Spleen (tissue), 11 donors: Measurements from ENCODE around the gene ATXN7L2. TPM values are rescaled to one million over a fixed set of nuclear protein-coding genes. Genes with fewer than 3 reads are reported as not detected.

Source experiments
- DNase-seq: peaks from one replicate; pipeline ENCODE4 v3.0.0-alpha.2; 2020
- H3K27ac ChIP-seq, 8 donors: fragments of 200-600 bp; sonication (generic) in 7 of 8; 1 replicate in 4 of 8; 2 replicates in 4 of 8; pipeline versions ENCODE4 v1.5.0 to v1.8.0; 2016 to 2021; ENCODE audit warnings: inconsistent platforms in 4 of 8, mild to moderate bottlenecking in 4 of 8, moderate library complexity in 1 of 8
- H3K27me3 ChIP-seq, 7 donors: fragments of 200-600 bp; sonication (generic) in 6 of 7; replicated peaks in 1 of 7; 1 replicate in 4 of 7; 2 replicates in 3 of 7; pipeline versions ENCODE4 v1.5.0 to v1.8.0; 2016 to 2021; ENCODE audit warnings: inconsistent platforms in 3 of 7, mild to moderate bottlenecking in 1 of 7
- H3K36me3 ChIP-seq, 6 donors: fragments of 200-600 bp; sonication (generic) in 5 of 6; 1 replicate in 4 of 6; 2 replicates in 2 of 6; pipeline versions ENCODE4 v1.5.0 to v1.8.0; 2016 to 2021; ENCODE audit warnings: inconsistent platforms in 2 of 6
- H3K4me1 ChIP-seq, 6 donors: fragments of 200-600 bp; sonication (generic) in 5 of 6; 1 replicate in 3 of 6; 2 replicates in 3 of 6; pipeline versions ENCODE4 v1.5.0 to v1.8.0; 2016 to 2021; ENCODE audit warnings: inconsistent platforms in 3 of 6
- H3K4me3 ChIP-seq, 8 donors: fragments of 200-600 bp; sonication (generic) in 7 of 8; 1 replicate in 4 of 8; 2 replicates in 4 of 8; pipeline versions ENCODE4 v1.5.0 to v1.8.0; 2016 to 2021; ENCODE audit warnings: inconsistent platforms in 4 of 8, mild to moderate bottlenecking in 4 of 8, moderate library complexity in 2 of 8
- H3K9me3 ChIP-seq, 8 donors: fragments of 200-600 bp; sonication (generic) in 7 of 8; 1 replicate in 4 of 8; 2 replicates in 4 of 8; pipeline versions ENCODE4 v1.5.0 to v1.8.0; 2016 to 2021; ENCODE audit warnings: inconsistent platforms in 4 of 8
- POLR2A ChIP-seq, 3 donors: fragments of 450-650 bp; IDR thresholded peaks; one replicate each; pipeline ENCODE4 v1.5.1; 2017; ENCODE audit warnings: antibody characterized with exemption in 3 of 3, mild to moderate bottlenecking in 1 of 3
- POLR2AphosphoS5 ChIP-seq, 3 donors: sonication (generic); formaldehyde crosslinking; IDR thresholded peaks; one replicate each; pipeline ENCODE4 v1.5.1; 2017; ENCODE audit warnings: antibody characterized with exemption in 3 of 3
- WGBS, 5 donors: extraction: QIAGEN DNeasy Blood & Tissue Kit in 3 of 5; methylation state at CpG; one replicate each; pipeline versions ENCODE4 v1.1.5 to v1.1.7; 2013 to 2018; 5-methylcytosine and 5-hydroxymethylcytosine counted together
- intact Hi-C: fragments of 100-400 bp; cut with DNase I; formaldehyde crosslinking; loops from one replicate; pipeline ENCODE4 v1.15.0; 2023; ENCODE audit warnings: low total_unique reads
- polyA plus RNA-seq, 3 donors: library from polyadenylated mRNA; stranded (reverse); fragments of 200-250 nt; gene quantifications; one replicate each; pipeline ENCODE4 v1.2.1, GENCODE V29; 2013
- total RNA-seq, 7 donors: library from RNA; depleted of rRNA in 3 of 7; stranded (reverse); fragments of >200 nt in 3 of 7; fragmentation: NEBNext Ultra II Directional in 4 of 7; extraction: Animal tissue kit (Norgen Biotek cat#: 25700) in 4 of 7; gene quantifications; one replicate each; pipeline versions ENCODE4 v1.1.0 to v1.2.1, GENCODE V29; 2016 to 2021
- TF ChIP-seq, protein P1 (sequence below), 11 experiments: fragments of 200-600 bp in 7 of 11; fragments of 450-650 bp in 4 of 11; sonication (generic) in 4 of 11; IDR thresholded peaks in 8 of 11; conservative IDR thresholded peaks in 3 of 11; 1 replicate in 7 of 11; 2 replicates in 4 of 11; pipeline versions ENCODE4 v1.4.0 to v1.8.0; 2016 to 2021; ENCODE audit warnings: antibody characterized with exemption in 11 of 11, inconsistent platforms in 4 of 11, mild to moderate bottlenecking in 1 of 11
- donor health status: healthy with polysubstance abuse.
- donor health status: DM: no; HTN: no; CAD: no; lungs with moderate emphysema.
- donor health status: DM: no; HTN: no; CAD: no.
- donor health status: Bipolar disorder and iron deficiency.
- donor health status: healthy.
- donor health status: DM: no; HTN: no; CAD: no.
- donor health status: DM: yes; HTN: yes; CAD: no.

The ATXN7L2 gene
- total and polyA plus RNA-seq, 10 donors = 7.1 to 16.8 (median 8.8) TPM

DNA sequence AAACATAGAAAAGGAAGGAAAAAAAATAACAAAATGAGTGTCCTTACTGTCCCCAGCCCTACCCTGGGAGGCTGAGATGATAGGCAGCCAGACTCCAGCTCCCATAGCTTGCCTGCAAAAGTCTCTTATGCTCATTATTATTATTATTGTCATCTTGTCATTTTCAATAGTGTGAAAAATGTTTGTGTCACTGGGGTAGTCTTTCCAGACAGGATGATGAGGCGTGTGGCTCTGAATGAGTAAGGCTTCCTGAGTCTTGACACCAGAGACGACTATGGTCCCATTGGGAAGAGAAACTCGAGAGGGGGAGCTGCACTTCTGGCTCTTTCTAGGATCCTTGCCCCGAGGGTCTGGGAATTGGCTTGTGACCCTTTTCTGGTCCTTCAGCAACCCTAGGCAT is 9.1 kb downstream of the ATXN7L2 start:
- Histone ChIP-seq H3K4me3 (no peak overlapping the region), H3K9me3 (no peaks in the 10 kb centered on the region), H3K27ac (no peak overlapping the region), H3K36me3 (peaks cover 0 to 60% (median 21%) of the 10 kb centered on the region in 6 donors), H3K27me3 (no peaks in the 10 kb centered on the region), H3K4me1 (peaks cover 19 to 97% (median 66%) of the 10 kb centered on the region in 6 donors)
- intact Hi-C loops = no loop called here
- no peak for DNase-seq
- WGBS, 5 donors = 63 to 78% (median 73%) methylated on average over 4 of the region's 4 CpGs
- TF ChIP-seq, protein P1, sequence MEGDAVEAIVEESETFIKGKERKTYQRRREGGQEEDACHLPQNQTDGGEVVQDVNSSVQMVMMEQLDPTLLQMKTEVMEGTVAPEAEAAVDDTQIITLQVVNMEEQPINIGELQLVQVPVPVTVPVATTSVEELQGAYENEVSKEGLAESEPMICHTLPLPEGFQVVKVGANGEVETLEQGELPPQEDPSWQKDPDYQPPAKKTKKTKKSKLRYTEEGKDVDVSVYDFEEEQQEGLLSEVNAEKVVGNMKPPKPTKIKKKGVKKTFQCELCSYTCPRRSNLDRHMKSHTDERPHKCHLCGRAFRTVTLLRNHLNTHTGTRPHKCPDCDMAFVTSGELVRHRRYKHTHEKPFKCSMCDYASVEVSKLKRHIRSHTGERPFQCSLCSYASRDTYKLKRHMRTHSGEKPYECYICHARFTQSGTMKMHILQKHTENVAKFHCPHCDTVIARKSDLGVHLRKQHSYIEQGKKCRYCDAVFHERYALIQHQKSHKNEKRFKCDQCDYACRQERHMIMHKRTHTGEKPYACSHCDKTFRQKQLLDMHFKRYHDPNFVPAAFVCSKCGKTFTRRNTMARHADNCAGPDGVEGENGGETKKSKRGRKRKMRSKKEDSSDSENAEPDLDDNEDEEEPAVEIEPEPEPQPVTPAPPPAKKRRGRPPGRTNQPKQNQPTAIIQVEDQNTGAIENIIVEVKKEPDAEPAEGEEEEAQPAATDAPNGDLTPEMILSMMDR (IDR thresholded peaks at IDR 0.05 in 8 of 11, conservative IDR thresholded peaks at IDR 0.05 in 3 of 11) = no peak
- no peak for TF ChIP-seq POLR2A (IDR thresholded peaks at IDR 0.05)
- TF ChIP-seq POLR2AphosphoS5 (IDR thresholded peaks at IDR 0.05) = no peak

DNA sequence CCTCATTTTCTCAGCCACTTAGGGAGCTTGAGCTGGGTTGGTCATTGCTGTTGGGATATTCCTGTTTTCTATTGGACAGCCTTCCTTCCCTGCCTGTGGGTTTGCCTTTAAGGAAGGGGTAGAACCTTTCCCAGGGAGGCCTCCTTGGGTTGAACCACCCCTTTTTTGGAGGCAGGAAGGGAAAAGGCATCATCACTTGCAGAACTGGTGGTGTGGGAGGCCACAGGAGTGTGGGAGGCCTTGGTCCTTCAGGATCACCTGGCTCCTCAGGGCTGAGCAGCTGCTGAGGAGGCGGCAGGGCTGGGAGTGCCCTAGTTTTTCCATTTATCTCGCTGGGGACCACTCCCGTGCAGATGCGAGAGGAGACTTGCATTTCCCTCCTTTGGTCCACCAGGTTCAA is 9.5 kb downstream of the ATXN7L2 start:
- Histone ChIP-seq H3K9me3 (no peaks in the 10 kb centered on the region), H3K4me3 (peak overlapping the region in 1 of 8 donors; percentile 99), H3K36me3 (peaks cover 0 to 60% (median 25%) of the 10 kb centered on the region in 6 donors), H3K27me3 (no peaks in the 10 kb centered on the region), H3K4me1 (peaks cover 23 to 97% (median 70%) of the 10 kb centered on the region in 6 donors), H3K27ac (peak overlapping the region in 5 of 8 donors; percentile 88 to 96 (median 91))
- no peak for DNase-seq
- 67 to 89% (median 79%) methylated on average over 4 of the region's 4 CpGs for WGBS, 5 donors
- no peak for TF ChIP-seq POLR2A (IDR thresholded peaks at IDR 0.05)
- TF ChIP-seq, protein P1 (IDR thresholded peaks at IDR 0.05 in 8 of 11, conservative IDR thresholded peaks at IDR 0.05 in 3 of 11) = no peak
- no peak for TF ChIP-seq POLR2AphosphoS5 (IDR thresholded peaks at IDR 0.05)
- intact Hi-C loops = no loop called here

DNA sequence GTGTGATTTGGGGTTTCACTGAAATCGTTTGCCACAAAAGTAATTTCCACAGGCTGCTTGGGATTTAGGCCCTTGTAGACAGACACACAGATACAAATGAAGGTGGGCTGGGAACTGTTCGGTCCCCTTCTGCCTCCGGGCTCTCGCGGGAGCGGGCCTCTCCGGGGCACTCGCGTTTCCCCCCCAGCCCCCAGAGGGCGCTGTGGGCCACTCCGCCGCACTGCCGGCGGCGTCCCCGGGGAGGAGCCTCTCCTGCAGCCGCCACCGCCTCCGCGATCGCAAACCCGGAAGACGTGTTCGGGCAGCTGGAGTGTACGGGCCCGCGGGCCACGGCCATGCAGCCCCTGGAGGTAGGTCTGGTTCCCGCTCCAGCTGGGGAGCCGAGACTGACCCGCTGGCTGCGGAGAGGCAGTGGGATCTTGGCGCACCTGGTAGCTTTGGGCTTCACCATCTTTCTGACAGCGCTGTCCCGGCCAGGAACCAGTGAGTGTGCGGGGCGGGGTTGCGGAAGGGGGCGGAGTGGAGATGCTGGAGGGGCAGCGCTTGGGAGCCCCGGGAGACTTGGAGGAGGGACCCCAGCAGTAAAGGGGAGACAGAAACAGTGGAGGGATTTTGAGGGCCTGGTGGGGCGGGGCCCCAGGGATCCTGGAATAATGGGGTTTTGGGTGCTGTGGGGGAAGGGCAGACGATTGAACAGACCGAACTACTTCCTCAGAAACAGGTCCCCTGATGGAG is 10.3 kb downstream of the ATXN7L2 start, which contains the start of gene CYB561D1:
CYB561D1 (plus strand) TSS at position 290 of the 735 bp plus-strand sequence; CDS start at position 336, 46 bp downstream.
- Histone ChIP-seq H3K9me3 (no peaks in the 10 kb centered on the region), H3K36me3 (peaks cover 0 to 60% (median 28%) of the 10 kb centered on the region in 6 donors), H3K4me1 (peaks cover 23 to 97% (median 73%) of the 10 kb centered on the region in 6 donors), H3K27ac (peak within 1 kb of the TSS; percentile 80 to 96 (median 88)), H3K27me3 (no peaks in the 10 kb centered on the region), H3K4me3 (peak within 1 kb of the TSS; percentile 91 to 100 (median 98))
- WGBS, 5 donors = 0% methylated on average over 22 to 44 of the region's 44 CpGs
- DNase-seq = peak; percentile 98
- TF ChIP-seq, protein P1 (IDR thresholded peaks at IDR 0.05 in 8 of 11, conservative IDR thresholded peaks at IDR 0.05 in 3 of 11) = peak; percentile 80 to 99 (median 97)
- TF ChIP-seq POLR2AphosphoS5 (IDR thresholded peaks at IDR 0.05) (peak; percentile 89 to 95 (median 90)), POLR2A (IDR thresholded peaks at IDR 0.05) (no peak)
- intact Hi-C loops = no loop called here

DNA sequence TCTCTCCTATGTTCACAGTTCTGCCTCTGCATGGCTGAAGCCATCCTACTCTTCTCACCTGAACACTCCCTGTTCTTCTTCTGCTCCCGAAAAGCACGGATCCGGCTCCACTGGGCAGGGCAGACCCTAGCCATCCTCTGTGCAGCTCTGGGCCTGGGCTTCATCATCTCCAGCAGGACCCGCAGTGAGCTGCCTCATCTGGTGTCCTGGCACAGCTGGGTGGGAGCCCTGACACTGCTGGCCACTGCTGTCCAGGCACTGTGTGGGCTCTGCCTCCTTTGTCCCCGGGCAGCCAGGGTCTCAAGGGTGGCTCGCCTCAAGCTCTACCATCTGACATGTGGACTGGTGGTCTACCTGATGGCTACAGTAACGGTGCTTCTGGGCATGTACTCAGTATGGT is 12.0 kb downstream of the ATXN7L2 start:
- no peak overlapping the region for H3K27ac ChIP-seq
- H3K4me1 ChIP-seq = peaks cover 23 to 97% (median 77%) of the 10 kb centered on the region in 6 donors
- no peak for TF ChIP-seq POLR2AphosphoS5 (IDR thresholded peaks at IDR 0.05)
- TF ChIP-seq, protein P1 (IDR thresholded peaks at IDR 0.05 in 8 of 11, conservative IDR thresholded peaks at IDR 0.05 in 3 of 11) = no peak
- no peak for TF ChIP-seq POLR2A (IDR thresholded peaks at IDR 0.05)
- DNase-seq = no peak
- intact Hi-C loops = no loop called here
- 92 to 99% (median 94%) methylated on average over 4 to 7 of the region's 7 CpGs for WGBS, 5 donors
- no peaks in the 10 kb centered on the region for H3K9me3 ChIP-seq
- H3K4me3 ChIP-seq = no peak overlapping the region
- no peaks in the 10 kb centered on the region for H3K27me3 ChIP-seq
- H3K36me3 ChIP-seq = peaks cover 0 to 64% (median 28%) of the 10 kb centered on the region in 6 donors
